GM23248 (cell line): ENCODE data around the gene SERTAD1.

Experiments
- EZH2 ChIP-seq: fragments of 200-600 bp; sonication (generic); IDR thresholded peaks from 2 replicates; pipeline ENCODE4 v1.6.1; 2018; ENCODE audit warnings: antibody characterized with exemption, mild to moderate bottlenecking; ENCODE audit not compliant: insufficient read depth, poor library complexity, severe bottlenecking
- EZH2phosphoT487 ChIP-seq: fragments of 200-600 bp; sonication (generic); IDR thresholded peaks from 2 replicates; pipeline ENCODE4 v1.6.1; 2018; ENCODE audit warnings: antibody characterized with exemption, moderate library complexity, mild to moderate bottlenecking, low read depth; ENCODE audit not compliant: insufficient read depth

GRCh38 chr19:40452016-40452415 lies 26.2 kb upstream of the SERTAD1 start:
- TF ChIP-seq EZH2 (no peak), EZH2phosphoT487 (no peak)
